Colonic mucosa (tissue), 4 donors: ENCODE results near the gene TLX1. TPM values are rescaled to one million over a fixed set of nuclear protein-coding genes. Genes with fewer than 3 reads are reported as not detected.
A peak's percentile ranks its signal among the peaks of the same experiment; 100 is the strongest.

Experiments
- DNase-seq: peaks from one replicate; pipeline ENCODE4 v3.0.0-alpha.2; 2020
- H3K27ac ChIP-seq: fragments of 200-600 bp; one replicate; pipeline ENCODE4 v1.8.0; 2021
- H3K27me3 ChIP-seq: fragments of 200-600 bp; one replicate; pipeline ENCODE4 v1.8.0; 2021
- H3K36me3 ChIP-seq: fragments of 200-600 bp; one replicate; pipeline ENCODE4 v1.8.0; 2021
- H3K4me1 ChIP-seq: fragments of 200-600 bp; one replicate; pipeline ENCODE4 v1.8.0; 2021; ENCODE audit warnings: mild to moderate bottlenecking
- H3K4me3 ChIP-seq: fragments of 200-600 bp; one replicate; pipeline ENCODE4 v1.8.0; 2021
- H3K9ac ChIP-seq, 2 donors: one replicate each; pipeline ENCODE4 v1.7.0; 2013; ENCODE audit warnings: control low read depth in 2 of 2, low read depth in 2 of 2, low read length in 2 of 2
- H3K9me3 ChIP-seq: fragments of 200-600 bp; one replicate; pipeline ENCODE4 v1.8.0; 2021
- intact Hi-C: fragments of 100-400 bp; cut with DNase I; formaldehyde crosslinking; loops from one replicate; pipeline ENCODE4 v1.14.1; 2022
- total RNA-seq, 2 donors: library from RNA; stranded (reverse); fragmentation: NEBNext Ultra II Directional in 1 of 2; extraction: Animal tissue kit (Norgen Biotek cat#: 25700) in 1 of 2; gene quantifications; one replicate each; pipeline ENCODE4 v1.2.1, GENCODE V29; 2021
- TF ChIP-seq, protein P1 (sequence below): fragments of 200-600 bp; IDR thresholded peaks from one replicate; pipeline ENCODE4 v1.8.0; 2022; ENCODE audit warnings: antibody characterized with exemption, mild to moderate bottlenecking
- donor health status: healthy.
- donor health status: DM: no; HTN: no; CAD: no.
- donor health status: DM: no; HTN: no; CAD: no.

TLX1 gene
- under 1 TPM; 0.21 to 0.52 TPM for total RNA-seq

DNA sequence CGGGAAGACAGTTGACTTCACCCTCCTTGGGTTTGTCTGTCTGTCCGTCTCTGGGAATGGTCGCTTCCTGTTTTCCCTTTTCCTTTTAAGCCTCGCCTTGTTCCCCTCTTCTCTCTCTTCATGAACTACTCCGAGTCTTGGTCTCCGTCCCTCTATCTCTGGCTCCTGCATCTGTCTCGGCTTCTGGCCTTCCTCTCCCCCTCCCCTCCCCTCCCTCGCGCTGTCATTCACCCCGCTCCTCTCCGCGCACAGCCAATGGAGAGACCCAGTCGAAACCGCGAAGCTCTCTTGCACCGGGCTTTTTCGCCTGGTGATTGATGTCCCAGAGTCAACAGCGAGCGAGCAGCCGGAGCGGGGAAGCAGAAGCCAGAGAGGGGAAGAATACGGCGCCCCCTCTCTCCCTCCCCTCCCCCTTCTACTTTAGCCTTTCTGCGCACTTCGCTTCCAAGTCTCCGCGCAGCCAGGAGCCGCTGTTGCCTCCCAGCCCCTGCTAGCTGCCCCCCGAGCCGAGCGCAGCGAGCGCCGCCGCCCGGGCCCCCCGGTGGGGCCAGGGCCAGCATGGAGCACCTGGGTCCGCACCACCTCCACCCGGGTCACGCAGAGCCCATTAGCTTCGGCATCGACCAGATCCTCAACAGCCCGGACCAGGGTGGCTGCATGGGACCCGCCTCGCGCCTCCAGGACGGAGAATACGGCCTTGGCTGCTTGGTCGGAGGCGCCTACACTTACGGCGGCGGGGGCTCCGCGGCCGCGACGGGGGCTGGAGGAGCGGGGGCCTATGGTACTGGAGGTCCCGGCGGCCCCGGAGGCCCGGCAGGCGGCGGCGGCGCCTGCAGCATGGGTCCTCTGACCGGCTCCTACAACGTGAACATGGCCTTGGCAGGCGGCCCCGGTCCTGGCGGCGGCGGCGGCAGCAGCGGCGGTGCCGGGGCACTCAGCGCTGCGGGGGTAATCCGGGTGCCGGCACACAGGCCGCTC, at the start of gene TLX1:
TLX1 (plus strand) TSS at position 317 of the 978 bp plus-strand sequence; CDS start at position 559, 242 bp downstream.
- peaks cover 4% of the 10 kb centered on the region for H3K4me1 ChIP-seq
- H3K9ac ChIP-seq = no peak within 1 kb of the TSS
- no peaks in the 10 kb centered on the region for H3K9me3 ChIP-seq
- H3K4me3 ChIP-seq = peak within 1 kb of the TSS; percentile 6
- TF ChIP-seq, protein P1, sequence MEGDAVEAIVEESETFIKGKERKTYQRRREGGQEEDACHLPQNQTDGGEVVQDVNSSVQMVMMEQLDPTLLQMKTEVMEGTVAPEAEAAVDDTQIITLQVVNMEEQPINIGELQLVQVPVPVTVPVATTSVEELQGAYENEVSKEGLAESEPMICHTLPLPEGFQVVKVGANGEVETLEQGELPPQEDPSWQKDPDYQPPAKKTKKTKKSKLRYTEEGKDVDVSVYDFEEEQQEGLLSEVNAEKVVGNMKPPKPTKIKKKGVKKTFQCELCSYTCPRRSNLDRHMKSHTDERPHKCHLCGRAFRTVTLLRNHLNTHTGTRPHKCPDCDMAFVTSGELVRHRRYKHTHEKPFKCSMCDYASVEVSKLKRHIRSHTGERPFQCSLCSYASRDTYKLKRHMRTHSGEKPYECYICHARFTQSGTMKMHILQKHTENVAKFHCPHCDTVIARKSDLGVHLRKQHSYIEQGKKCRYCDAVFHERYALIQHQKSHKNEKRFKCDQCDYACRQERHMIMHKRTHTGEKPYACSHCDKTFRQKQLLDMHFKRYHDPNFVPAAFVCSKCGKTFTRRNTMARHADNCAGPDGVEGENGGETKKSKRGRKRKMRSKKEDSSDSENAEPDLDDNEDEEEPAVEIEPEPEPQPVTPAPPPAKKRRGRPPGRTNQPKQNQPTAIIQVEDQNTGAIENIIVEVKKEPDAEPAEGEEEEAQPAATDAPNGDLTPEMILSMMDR = no peak
- intact Hi-C loops = no loop called here
- peaks cover 64% of the 10 kb centered on the region for H3K27me3 ChIP-seq
- H3K27ac ChIP-seq = no peak within 1 kb of the TSS
- no peak for DNase-seq
- no peaks in the 10 kb centered on the region for H3K36me3 ChIP-seq

DNA sequence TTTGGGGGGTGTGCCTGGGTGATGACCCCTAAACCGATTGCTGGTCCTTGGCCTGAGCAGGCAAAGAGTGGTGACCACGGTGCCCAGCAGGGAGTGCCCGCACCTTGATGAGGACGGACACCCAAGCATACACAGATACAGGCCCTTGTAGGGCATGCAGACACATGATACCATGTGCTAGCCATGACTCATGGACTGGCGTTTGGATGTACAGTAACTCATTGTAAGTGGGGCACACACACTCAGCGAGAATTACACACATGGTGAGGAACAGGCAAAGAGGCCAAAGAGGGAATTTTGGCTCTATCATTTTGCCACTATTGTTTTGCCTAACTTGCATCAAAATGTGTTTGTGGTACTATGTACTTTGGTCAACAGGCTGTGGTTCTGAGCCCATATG, 45.3 kb upstream of the TLX1 start:
- Histone ChIP-seq H3K9ac (no peak overlapping the region), H3K36me3 (no peaks in the 10 kb centered on the region), H3K27ac (no peak overlapping the region), H3K9me3 (no peaks in the 10 kb centered on the region), H3K4me1 (no peaks in the 10 kb centered on the region), H3K27me3 (peaks cover 13% of the 10 kb centered on the region), H3K4me3 (no peak overlapping the region)
- no peak for DNase-seq
- TF ChIP-seq, protein P1 = no peak
- intact Hi-C loops = no loop called here

DNA sequence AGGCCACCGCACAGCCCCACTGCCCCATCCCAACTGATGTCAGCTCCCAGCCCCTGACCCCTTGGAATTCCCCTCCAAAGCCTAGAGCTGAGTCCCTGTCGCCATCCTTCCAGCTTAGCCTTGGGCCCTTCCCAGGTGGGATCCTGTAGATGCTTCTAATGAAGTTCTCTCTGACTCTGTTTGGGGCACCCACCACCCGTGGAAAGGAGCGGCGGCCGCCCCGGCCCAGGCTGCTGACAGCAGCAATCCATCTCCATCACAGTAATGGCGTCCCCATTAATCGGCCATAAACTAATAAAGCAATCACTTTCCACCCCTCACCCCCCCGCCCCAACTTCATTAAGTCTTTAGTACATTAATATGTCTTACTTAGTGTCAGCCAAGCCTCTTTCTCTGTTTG, 43.7 kb upstream of the TLX1 start:
- H3K27ac ChIP-seq = no peak overlapping the region
- TF ChIP-seq, protein P1 = no peak
- no peaks in the 10 kb centered on the region for H3K9me3 ChIP-seq
- DNase-seq = no peak
- H3K4me3 ChIP-seq = no peak overlapping the region
- peaks cover 13% of the 10 kb centered on the region for H3K27me3 ChIP-seq
- H3K9ac ChIP-seq = no peak overlapping the region
- no peaks in the 10 kb centered on the region for H3K4me1 ChIP-seq
- intact Hi-C loops = no loop called here
- H3K36me3 ChIP-seq = no peaks in the 10 kb centered on the region

DNA sequence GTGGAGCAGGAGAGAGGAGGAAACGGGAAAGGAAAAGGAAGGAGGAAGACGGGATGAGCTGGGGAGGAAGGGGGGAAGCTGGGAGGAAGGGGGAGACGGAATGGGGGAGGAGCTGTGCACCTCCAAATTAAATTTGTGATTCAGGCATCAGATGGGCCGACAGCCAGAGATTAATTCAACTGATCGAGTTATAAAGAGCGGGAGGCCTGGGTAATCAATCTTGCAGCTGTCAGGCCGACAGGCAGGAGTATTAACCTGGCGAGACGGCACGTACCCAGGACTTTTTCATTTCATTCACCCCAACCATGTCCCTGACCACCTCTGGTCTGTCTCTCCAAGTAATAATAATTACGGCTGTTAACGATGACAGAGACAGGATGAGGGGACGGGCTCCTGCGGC, 43.1 kb upstream of the TLX1 start:
- no peak overlapping the region for H3K4me3 ChIP-seq
- intact Hi-C loops = no loop called here
- no peak for DNase-seq
- TF ChIP-seq, protein P1 = no peak
- no peaks in the 10 kb centered on the region for H3K36me3 ChIP-seq
- no peak overlapping the region for H3K9ac ChIP-seq
- no peak overlapping the region for H3K27ac ChIP-seq
- no peaks in the 10 kb centered on the region for H3K4me1 ChIP-seq
- peaks cover 13% of the 10 kb centered on the region for H3K27me3 ChIP-seq
- H3K9me3 ChIP-seq = no peaks in the 10 kb centered on the region

DNA sequence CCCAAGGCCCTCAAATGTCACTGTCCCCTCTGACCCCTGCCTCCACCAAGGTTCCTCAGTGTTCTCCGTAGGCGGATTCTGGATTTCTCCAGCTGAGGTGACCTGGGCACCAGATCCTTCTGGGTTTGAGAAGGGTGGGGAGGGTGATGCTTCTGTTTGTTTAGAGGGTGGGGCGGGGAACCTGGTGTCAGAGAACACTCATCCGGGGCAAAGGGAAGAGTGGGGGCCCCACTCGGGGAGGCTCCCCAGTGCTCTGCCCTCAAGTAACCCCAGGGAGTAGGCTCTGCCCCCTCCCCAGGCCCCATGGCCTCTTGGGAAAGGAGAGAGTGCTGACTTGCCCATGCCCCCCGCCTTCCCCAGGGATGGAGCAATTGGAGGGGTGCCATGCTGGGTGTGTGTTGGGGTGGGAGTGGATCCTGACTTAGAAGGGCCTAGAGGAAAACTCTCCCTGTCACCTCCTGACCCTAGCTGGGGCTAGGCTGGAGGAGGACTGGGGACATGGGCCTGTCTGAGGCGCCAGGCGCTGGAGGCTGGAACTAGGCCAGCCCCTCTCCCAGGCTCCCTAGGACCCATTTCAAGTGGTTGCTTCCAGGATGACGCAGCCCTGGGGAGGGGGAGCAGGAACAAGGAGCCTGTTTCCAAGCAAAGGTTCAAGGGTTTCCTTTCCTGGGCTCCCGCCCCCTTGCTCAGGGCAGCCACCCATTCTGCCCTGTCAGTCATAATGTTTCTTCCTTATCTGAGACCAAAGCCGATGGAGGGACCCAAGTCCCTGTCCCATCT, 41.4 kb upstream of the TLX1 start:
- TF ChIP-seq, protein P1 = no peak
- intact Hi-C loops = no loop called here
- Histone ChIP-seq H3K4me3 (no peak overlapping the region), H3K27ac (no peak overlapping the region), H3K9ac (no peak overlapping the region), H3K9me3 (no peaks in the 10 kb centered on the region), H3K27me3 (peaks cover 7% of the 10 kb centered on the region), H3K36me3 (no peaks in the 10 kb centered on the region), H3K4me1 (no peaks in the 10 kb centered on the region)
- DNase-seq = peak; percentile 41
